HEK293T (cell line): ENCODE results near the gene OR1K1.

ENCODE experiments used
- BHLHE40 ChIP-seq: fragments of 450-650 bp; IDR thresholded peaks from 2 replicates; pipeline ENCODE4 v1.6.1; 2016; ENCODE audit warnings: mild to moderate bottlenecking, moderate library complexity, borderline replicate concordance
- ELF4 ChIP-seq: fragments of 450-650 bp; IDR thresholded peaks from 2 replicates; pipeline ENCODE4 v1.6.1; 2017; ENCODE audit warnings: antibody characterized with exemption
- FOXM1 ChIP-seq: fragments of 450-650 bp; IDR thresholded peaks from 2 replicates; pipeline ENCODE4 v1.6.1; 2017; ENCODE audit warnings: mild to moderate bottlenecking, borderline replicate concordance
- NFRKB ChIP-seq: fragments of 450-650 bp; IDR thresholded peaks from 2 replicates; pipeline ENCODE4 v1.6.1; 2016; ENCODE audit warnings: mild to moderate bottlenecking, moderate library complexity
- SP1 ChIP-seq: fragments of 450-650 bp; IDR thresholded peaks from 2 replicates; pipeline ENCODE4 v1.6.1; 2017
- TF ChIP-seq, protein P1 (sequence below): fragments of 450-650 bp; IDR thresholded peaks from 2 replicates; pipeline ENCODE4 v1.6.1; 2016

DNA sequence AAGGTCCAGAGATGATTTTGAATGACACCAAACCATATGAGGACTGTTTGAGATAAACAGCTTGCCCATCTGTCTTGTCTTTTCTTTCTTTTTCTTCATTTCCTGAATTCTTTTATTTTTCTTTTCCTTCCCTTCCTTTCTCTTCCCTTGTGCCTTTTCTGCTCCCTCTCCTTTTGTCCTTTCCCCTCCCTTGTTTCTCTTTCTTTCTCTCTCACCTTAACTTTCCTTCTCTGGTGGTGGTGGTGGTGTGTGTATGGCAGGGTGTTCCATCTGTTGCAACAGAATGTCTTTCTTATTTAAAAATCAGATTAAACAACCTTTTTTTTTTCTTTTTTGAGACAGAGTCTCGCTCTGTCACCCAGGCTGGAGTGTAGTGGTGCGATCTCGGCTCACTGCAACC lies 32.3 kb downstream of the OR1K1 start:
- no peak for TF ChIP-seq SP1
- TF ChIP-seq FOXM1, result no peak
- no peak for TF ChIP-seq ELF4
- TF ChIP-seq BHLHE40, result no peak
- no peak for TF ChIP-seq NFRKB
- TF ChIP-seq, protein P1, sequence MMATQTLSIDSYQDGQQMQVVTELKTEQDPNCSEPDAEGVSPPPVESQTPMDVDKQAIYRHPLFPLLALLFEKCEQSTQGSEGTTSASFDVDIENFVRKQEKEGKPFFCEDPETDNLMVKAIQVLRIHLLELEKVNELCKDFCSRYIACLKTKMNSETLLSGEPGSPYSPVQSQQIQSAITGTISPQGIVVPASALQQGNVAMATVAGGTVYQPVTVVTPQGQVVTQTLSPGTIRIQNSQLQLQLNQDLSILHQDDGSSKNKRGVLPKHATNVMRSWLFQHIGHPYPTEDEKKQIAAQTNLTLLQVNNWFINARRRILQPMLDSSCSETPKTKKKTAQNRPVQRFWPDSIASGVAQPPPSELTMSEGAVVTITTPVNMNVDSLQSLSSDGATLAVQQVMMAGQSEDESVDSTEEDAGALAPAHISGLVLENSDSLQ, result no peak
